Duodenal mucosa (tissue), 2 donors: ENCODE measurements around the gene USP6.
"Not testable (repeated sequence)": the region's sequence is repeated elsewhere in the genome, so short reads cannot be mapped to it uniquely, and the experiment has no call there.

ENCODE experiments used
- H3K27ac ChIP-seq: one replicate; pipeline ENCODE4 v1.7.0; 2013; ENCODE audit warnings: low read depth, low read length
- H3K27me3 ChIP-seq, 2 donors: one replicate each; pipeline ENCODE4 v1.7.0; 2013; ENCODE audit warnings: low read length in 2 of 2, control low read depth in 1 of 2; ENCODE audit not compliant: insufficient read depth in 2 of 2, control insufficient read depth in 1 of 2
- H3K36me3 ChIP-seq, 2 donors: one replicate each; pipeline ENCODE4 v1.7.0; 2013; ENCODE audit warnings: low read length in 2 of 2, control low read depth in 1 of 2; ENCODE audit not compliant: insufficient read depth in 2 of 2, control insufficient read depth in 1 of 2
- H3K4me1 ChIP-seq, 2 donors: one replicate each; pipeline ENCODE4 v1.7.0; 2013; ENCODE audit warnings: low read length in 2 of 2, control low read depth in 1 of 2; ENCODE audit not compliant: insufficient read depth in 2 of 2, control insufficient read depth in 1 of 2
- H3K4me3 ChIP-seq, 2 donors: one replicate each; pipeline ENCODE4 v1.7.0; 2013; ENCODE audit warnings: low read length in 2 of 2, low read depth in 1 of 2
- H3K9ac ChIP-seq, 2 donors: one replicate each; pipeline ENCODE4 v1.7.0; 2013; ENCODE audit warnings: low read length in 2 of 2, low read depth in 1 of 2
- H3K9me3 ChIP-seq, 2 donors: one replicate each; pipeline ENCODE4 v1.7.0; 2013; ENCODE audit warnings: low read length in 2 of 2, control low read depth in 1 of 2; ENCODE audit not compliant: control insufficient read depth in 1 of 2

USP6 gene

DNA sequence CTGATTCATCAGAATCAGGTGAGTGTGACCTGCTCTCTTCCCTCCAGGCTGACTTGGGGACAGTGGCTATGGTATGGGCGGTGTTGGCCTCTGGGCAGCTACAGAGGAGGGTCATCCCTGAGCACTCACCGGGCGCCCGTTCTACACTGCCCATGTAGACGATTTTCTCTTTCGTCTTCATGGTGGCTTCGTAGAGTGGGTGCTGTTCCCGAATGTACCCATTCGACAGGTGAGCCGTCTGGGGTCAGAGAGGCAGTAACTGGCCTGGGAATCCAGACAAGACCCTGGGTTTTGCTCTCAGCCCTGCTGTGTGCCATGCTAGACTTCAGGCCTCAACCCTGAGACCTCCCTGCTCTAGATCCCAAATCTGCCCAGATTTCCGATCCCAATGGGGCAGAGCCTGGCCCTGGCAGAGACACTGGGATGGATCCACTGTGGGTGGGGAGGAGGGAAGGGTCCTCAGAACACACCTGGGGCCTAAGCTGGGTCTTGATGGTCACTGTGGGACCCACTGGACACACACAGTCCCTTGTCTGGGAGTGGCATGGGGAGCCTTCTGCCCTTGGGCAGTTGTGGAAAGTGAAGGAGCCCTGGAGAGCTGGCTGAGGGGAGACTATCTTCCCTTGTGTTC, 13.2 kb downstream of the USP6 start:
- Histone ChIP-seq H3K27me3 (peaks cover 0 to 7% of the 10 kb centered on the region in 2 donors), H3K9ac (no peak overlapping the region), H3K9me3 (no peaks in the 10 kb centered on the region), H3K27ac (no peak overlapping the region), H3K36me3 (no peaks in the 10 kb centered on the region), H3K4me1 (no peaks in the 10 kb centered on the region), H3K4me3 (no peak overlapping the region)

DNA sequence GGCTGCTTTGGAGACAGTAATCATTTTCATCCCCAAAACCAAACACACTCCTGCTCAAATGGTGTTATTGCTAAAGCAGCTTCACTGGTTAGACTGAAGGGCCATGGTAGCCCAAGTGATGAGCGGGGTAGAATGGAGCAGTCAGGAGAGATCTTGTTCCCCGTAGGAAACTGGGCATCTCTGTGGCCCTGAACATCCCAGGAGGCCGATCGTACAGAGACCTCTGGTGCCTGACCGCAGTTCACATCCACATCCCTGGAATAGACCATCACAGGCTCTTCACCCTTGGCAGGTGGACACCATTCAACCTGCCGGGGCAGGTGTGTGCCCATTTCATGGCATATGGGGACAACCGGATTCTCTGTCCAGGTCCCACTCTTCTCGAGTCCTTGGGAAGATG, 13.9 kb downstream of the USP6 start:
- not testable (repeated sequence) for H3K4me1 ChIP-seq, H3K27me3 ChIP-seq, H3K9ac ChIP-seq, H3K27ac ChIP-seq, H3K9me3 ChIP-seq, H3K4me3 ChIP-seq, H3K36me3 ChIP-seq

DNA sequence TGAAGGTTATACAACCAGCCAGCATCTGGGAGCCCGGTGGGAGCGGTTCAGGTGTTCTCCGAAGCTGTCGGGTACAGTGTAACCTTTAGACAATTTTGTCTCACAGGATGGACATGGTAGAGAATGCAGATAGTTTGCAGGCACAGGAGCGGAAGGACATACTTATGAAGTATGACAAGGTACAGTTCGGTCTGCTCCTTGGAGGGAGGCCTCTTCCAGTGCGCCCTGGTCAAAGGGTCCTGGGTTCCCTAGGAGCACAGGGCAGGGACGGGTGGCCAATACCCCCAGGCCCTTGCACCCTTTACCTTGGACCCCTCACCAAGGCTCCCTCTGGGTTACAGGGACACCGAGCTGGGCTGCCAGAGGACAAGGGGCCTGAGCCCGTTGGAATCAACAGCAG, 14.4 kb downstream of the USP6 start:
- not testable (repeated sequence) for H3K4me1 ChIP-seq, H3K27me3 ChIP-seq, H3K9ac ChIP-seq, H3K36me3 ChIP-seq, H3K27ac ChIP-seq, H3K9me3 ChIP-seq, H3K4me3 ChIP-seq

DNA sequence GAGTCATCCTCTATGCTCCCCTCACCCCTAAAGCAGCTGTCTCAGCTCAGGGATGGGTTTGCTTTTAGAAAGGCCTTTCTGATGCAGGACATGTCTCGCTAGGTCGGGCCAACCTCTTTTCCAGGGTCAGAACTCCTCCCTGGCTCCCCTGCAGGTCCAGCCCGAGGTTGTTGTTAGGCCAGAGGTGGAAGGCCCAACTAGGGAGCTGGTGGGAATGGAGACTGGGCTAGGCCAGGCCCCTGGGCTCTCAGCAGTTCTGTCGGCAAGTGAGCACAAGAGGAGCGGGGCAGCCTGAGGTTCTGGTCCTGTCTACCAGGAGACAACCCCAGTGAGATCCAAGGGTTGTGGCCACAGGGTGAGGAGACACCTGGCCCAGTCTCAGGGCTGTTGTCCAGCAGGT, 14.9 kb downstream of the USP6 start:
- not testable (repeated sequence) for H3K4me3 ChIP-seq, H3K9ac ChIP-seq, H3K9me3 ChIP-seq, H3K27ac ChIP-seq, H3K27me3 ChIP-seq, H3K36me3 ChIP-seq, H3K4me1 ChIP-seq

DNA sequence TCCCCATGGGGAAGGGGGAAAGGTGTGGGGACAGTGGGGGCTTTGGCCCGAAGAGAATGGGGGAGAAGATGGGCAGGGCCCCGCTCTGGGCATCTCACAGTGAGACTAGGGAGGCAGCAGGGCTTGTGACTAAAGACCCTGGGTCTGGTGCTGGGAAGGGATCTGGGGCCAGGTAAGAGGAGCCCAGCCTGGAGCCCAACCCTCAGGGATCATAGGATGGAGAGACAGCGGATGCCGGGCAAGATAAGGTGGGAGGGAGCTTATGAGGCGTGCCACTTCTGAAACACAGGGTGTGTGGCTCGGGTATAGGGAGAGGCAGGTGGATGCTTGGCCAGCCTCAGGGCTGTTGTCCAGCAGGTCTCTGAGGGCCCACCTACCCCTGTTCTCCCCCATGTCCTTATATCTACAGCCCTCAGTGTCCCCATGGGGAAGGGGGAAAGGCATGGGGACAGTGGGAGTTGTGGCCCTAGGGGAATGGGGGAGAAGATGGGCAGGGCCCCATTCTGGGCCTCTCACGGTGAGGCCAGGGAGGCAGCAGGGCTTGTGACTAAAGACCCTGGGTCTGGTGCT, 15.4 kb downstream of the USP6 start:
- Histone ChIP-seq H3K9ac (no peak overlapping the region), H3K27me3 (no peaks in the 10 kb centered on the region), H3K36me3 (no peaks in the 10 kb centered on the region), H3K4me3 (no peak overlapping the region), H3K27ac (no peak overlapping the region), H3K9me3 (no peaks in the 10 kb centered on the region), H3K4me1 (no peaks in the 10 kb centered on the region)

DNA sequence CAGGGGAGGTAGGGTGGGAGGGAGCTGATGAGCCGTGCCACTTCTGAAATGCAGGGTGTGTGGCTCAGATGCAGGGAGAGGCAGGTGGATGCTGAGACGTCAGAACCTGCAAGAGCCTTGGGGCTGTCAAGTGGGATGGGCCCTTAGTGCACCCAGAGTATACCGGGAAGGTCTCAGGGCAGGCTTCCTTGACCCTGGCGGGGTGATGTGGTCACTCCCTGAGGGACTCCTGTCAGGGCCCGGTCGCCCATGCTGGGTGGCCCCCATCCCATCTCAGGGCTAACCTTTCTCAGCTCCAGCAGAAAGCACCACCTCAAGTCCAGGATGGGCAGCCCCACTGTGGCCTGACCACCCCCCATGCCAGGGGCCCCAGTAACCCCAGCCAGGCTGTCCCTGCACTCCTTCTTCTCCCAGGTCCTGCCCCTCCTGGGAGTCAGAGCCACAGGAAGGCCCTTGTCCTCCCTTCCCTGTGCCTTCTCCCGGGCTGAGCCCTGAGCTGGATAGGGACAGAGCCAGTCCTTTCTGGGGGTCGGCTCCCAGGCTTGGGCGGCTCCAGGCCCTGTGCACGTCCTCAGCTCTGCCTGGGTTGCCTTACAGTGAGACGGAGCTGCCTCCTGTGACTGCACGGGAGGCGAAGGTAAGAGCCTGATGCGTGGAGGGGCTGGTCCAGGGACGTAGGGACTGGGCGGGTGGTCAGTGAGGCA, 16.1 kb downstream of the USP6 start:
- H3K27ac ChIP-seq, H3K4me1 ChIP-seq, H3K4me3 ChIP-seq, H3K36me3 ChIP-seq, H3K9me3 ChIP-seq, H3K27me3 ChIP-seq, H3K9ac ChIP-seq: not testable (repeated sequence)

DNA sequence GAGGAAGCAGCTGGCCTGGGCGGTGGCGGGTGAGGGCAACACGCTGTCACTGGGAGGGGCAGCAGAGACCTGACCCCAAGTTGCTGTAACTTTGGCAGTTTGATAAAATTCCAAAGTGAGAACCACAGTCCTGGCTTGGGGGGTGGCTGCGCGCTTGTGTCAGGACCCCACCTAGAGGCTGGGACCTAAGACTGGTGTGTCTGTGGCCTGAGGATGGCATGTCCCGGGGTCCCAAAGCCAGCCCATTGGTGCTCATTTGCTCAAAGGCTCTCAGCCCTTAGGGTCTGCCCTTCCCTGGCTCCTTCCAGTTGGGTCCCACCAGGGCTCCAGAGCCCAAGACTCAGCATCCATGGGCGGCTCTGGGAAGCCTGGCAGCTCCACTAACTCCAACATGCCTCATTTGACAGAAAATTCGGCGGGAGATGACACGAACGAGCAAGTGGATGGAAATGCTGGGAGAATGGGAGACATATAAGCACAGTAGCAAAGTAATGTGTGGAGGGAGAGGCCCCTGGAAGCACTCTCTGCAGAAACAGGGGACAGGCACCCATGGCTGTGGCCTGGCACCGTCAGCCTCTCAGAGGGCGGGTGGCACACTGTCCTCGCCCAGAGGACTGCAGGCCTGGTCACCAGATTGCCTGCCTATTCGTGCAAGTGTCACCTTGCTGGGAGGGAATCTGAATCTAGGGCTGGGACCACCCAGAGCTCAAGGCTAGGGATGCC, 16.8 kb downstream of the USP6 start:
- not testable (repeated sequence) for H3K9me3 ChIP-seq, H3K27ac ChIP-seq, H3K27me3 ChIP-seq, H3K4me1 ChIP-seq, H3K36me3 ChIP-seq, H3K9ac ChIP-seq, H3K4me3 ChIP-seq

DNA sequence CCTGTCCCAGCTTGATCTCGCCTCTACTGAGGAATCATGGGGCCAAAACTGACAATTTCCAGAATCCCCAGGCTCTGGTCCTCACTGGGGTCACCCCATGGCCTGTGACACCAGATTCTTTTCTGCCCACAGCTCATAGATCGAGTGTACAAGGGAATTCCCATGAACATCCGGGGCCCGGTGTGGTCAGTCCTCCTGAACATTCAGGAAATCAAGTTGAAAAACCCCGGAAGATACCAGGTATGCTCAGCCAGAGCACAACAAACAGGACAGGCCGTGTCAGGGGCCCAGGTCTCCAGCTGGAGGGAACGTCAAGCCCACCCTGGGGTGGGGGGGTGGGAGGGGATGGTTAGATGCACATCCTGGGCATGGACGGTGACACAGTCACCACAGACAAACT, 17.5 kb downstream of the USP6 start:
- Histone ChIP-seq H3K9ac (no peak overlapping the region), H3K36me3 (no peaks in the 10 kb centered on the region), H3K27me3 (no peaks in the 10 kb centered on the region), H3K4me1 (no peaks in the 10 kb centered on the region), H3K9me3 (no peaks in the 10 kb centered on the region), H3K27ac (no peak overlapping the region), H3K4me3 (no peak overlapping the region)

DNA sequence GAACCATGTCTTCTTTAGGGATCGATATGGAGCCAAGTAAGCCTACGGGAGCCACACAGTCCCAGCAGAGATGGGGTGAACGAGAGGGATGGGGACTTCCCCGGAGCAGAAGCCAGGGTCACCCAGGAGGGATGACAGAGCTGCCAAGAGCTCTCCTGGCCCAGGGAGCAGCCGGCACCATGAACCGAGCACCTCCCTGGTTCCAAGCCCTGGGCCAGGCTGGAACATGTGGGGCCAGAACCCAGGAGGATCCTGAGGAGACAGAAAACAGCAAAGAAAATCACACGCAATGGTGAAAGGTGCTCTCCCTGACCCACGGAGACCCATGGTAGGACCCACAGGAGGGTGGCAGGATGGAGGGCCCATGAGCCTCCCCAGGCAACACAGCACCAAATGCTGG, 18.1 kb downstream of the USP6 start:
- not testable (repeated sequence) for H3K4me3 ChIP-seq, H3K27me3 ChIP-seq, H3K27ac ChIP-seq, H3K36me3 ChIP-seq, H3K9me3 ChIP-seq, H3K4me1 ChIP-seq, H3K9ac ChIP-seq

DNA sequence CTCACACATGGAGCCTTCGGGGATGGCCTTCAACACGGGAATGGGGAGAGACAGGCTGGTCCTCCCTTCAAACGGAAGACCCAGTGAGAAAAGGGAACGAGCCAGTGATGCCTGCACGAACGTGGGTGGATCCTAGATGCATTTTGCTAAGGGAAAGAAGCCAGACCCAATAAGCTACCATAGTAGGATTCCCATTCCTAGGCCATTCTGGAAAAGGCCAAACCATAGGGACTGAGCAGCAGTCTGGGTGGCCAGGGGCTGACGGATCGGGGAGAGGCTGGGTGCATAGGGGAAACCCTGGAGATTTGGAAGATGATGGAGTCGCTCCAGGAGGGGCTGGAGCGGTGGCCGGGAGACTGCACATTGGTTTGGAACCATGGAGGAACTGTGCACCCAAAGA, 18.7 kb downstream of the USP6 start:
- H3K4me3 ChIP-seq, H3K36me3 ChIP-seq, H3K9ac ChIP-seq, H3K27ac ChIP-seq, H3K27me3 ChIP-seq, H3K9me3 ChIP-seq, H3K4me1 ChIP-seq: not testable (repeated sequence)
